Body of pancreas (tissue), 4 donors: ENCODE results near the gene NHSL1.
A peak's percentile ranks its signal among the peaks of the same experiment; 100 is the strongest.

Experiments used
- POLR2A ChIP-seq, 3 donors: fragments of 450-650 bp; IDR thresholded peaks; one replicate each; pipeline ENCODE4 v1.6.1; 2016; ENCODE audit warnings: antibody characterized with exemption in 3 of 3, mild to moderate bottlenecking in 2 of 3
- TF ChIP-seq, protein P1 (sequence below), 7 experiments: fragments of 450-650 bp in 4 of 7; fragments of 200-600 bp in 3 of 7; sonication (generic) in 3 of 7; IDR thresholded peaks; one replicate each; pipeline ENCODE4 v1.5.1; 2016 to 2019; ENCODE audit warnings: antibody characterized with exemption in 7 of 7

DNA sequence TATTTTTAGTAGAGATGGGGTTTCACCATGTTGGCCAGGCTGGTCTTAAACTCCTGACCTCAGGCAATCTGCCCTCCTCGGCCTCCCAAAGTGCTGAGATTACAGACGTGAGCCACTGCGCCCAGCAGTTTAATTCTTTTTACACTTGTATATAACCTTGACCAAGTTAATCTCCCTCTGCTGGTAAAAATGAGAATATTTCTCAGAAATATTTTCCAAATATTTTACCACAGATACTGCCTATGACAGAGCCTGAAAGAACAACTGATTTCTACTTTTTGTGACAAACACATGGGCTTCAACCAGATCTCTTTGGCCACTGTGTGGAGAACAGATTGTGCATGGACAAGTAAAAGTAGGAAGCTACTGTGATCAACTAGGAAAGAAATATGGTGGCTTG lies 21.2 kb upstream of the NHSL1 start:
- no peak for TF ChIP-seq POLR2A (IDR thresholded peaks at IDR 0.05)
- TF ChIP-seq, protein P1, sequence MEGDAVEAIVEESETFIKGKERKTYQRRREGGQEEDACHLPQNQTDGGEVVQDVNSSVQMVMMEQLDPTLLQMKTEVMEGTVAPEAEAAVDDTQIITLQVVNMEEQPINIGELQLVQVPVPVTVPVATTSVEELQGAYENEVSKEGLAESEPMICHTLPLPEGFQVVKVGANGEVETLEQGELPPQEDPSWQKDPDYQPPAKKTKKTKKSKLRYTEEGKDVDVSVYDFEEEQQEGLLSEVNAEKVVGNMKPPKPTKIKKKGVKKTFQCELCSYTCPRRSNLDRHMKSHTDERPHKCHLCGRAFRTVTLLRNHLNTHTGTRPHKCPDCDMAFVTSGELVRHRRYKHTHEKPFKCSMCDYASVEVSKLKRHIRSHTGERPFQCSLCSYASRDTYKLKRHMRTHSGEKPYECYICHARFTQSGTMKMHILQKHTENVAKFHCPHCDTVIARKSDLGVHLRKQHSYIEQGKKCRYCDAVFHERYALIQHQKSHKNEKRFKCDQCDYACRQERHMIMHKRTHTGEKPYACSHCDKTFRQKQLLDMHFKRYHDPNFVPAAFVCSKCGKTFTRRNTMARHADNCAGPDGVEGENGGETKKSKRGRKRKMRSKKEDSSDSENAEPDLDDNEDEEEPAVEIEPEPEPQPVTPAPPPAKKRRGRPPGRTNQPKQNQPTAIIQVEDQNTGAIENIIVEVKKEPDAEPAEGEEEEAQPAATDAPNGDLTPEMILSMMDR (IDR thresholded peaks at IDR 0.05) = peak in 6 of 7 experiments; percentile 14 to 57 (median 48)
